Measurements from ENCODE around the gene ZMIZ1.

GRCh38 chr10:79314761-79315601, 246.2 kb downstream of the ZMIZ1 start:
- TF ChIP-seq ZNF274 (IDR thresholded peaks at IDR 0.05; ENCODE audit: low read depth, low read length) (no peak), YY1 (IDR thresholded peaks at IDR 0.05; ENCODE audit: insufficient read depth, insufficient read length) (no peak)

All from NT2/D1 (cell line).